ENCODE results near the gene CBLN1. TPM values are rescaled to one million over a fixed set of nuclear protein-coding genes. Genes with fewer than 3 reads are reported as not detected.

The CBLN1 gene
- total and polyA plus RNA-seq, 4 donors: 0.14 to 0.55 (median 0.33) TPM; not detected in 1

DNA sequence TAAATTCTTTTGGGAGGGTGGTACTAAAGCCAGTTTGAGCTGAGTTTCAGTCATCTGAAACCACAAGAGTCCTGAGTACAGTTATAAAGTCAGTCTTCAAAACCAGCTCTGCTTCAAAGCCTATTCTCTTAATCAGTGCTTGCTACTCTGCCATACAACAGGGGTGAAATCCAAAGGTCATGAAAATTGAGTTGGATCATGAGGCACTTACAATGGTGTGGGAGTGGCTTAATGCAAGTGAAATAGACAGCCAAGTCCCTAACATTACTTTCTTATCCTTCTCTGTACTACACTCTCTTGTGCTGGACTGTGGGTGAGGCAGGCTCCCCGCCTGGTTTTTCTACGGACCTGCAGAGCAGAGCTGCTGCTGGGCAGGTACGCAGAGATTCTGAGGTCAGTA, 12.4 kb downstream of the CBLN1 start (continued):
- TF ChIP-seq, protein P1, sequence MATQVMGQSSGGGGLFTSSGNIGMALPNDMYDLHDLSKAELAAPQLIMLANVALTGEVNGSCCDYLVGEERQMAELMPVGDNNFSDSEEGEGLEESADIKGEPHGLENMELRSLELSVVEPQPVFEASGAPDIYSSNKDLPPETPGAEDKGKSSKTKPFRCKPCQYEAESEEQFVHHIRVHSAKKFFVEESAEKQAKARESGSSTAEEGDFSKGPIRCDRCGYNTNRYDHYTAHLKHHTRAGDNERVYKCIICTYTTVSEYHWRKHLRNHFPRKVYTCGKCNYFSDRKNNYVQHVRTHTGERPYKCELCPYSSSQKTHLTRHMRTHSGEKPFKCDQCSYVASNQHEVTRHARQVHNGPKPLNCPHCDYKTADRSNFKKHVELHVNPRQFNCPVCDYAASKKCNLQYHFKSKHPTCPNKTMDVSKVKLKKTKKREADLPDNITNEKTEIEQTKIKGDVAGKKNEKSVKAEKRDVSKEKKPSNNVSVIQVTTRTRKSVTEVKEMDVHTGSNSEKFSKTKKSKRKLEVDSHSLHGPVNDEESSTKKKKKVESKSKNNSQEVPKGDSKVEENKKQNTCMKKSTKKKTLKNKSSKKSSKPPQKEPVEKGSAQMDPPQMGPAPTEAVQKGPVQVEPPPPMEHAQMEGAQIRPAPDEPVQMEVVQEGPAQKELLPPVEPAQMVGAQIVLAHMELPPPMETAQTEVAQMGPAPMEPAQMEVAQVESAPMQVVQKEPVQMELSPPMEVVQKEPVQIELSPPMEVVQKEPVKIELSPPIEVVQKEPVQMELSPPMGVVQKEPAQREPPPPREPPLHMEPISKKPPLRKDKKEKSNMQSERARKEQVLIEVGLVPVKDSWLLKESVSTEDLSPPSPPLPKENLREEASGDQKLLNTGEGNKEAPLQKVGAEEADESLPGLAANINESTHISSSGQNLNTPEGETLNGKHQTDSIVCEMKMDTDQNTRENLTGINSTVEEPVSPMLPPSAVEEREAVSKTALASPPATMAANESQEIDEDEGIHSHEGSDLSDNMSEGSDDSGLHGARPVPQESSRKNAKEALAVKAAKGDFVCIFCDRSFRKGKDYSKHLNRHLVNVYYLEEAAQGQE (IDR thresholded peaks at IDR 0.05): no peak
- no peak for TF ChIP-seq YY1 (IDR thresholded peaks at IDR 0.05)
- no peak for TF ChIP-seq HNF4G (IDR thresholded peaks at IDR 0.05)
- TF ChIP-seq HNF4A (conservative IDR thresholded peaks at IDR 0.05): no peak
- no peak for TF ChIP-seq EGR1 (IDR thresholded peaks at IDR 0.05; ENCODE audit: low read depth in 2 of 2)
- no peak for TF ChIP-seq TAF1 (conservative IDR thresholded peaks at IDR 0.05)
- TF ChIP-seq, protein P2, sequence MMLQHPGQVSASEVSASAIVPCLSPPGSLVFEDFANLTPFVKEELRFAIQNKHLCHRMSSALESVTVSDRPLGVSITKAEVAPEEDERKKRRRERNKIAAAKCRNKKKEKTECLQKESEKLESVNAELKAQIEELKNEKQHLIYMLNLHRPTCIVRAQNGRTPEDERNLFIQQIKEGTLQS (IDR thresholded peaks at IDR 0.05): no peak
- no peak for TF ChIP-seq GABPA (IDR thresholded peaks at IDR 0.05 in 1 of 2, conservative IDR thresholded peaks at IDR 0.05 in 1 of 2)
- TF ChIP-seq NR2F2 (IDR thresholded peaks at IDR 0.05): no peak

DNA sequence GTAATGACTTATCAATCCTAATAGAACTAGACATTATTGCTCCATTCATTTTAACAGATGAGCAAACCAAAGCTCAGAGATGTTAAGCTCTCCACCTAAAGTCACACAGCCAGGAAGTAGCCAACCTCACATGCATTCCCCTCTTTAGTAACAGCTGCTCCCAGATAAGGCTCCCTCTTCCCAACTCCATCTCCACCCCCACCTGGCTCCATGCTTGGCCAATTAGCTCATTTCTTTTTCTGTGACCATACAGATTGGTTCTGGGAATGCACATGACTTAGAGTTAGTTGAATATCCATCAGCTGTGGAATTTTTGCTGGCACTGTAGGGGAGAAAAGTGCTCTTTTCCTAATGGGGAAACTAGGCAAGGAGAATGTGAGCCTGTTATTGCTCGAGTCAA, 13.0 kb downstream of the CBLN1 start:
- H3K27ac ChIP-seq (ENCODE audit: low read depth in 1 of 2, low read length in 2 of 2): no peak overlapping the region
- 47% methylated on average over 1 of the region's 1 CpG for WGBS
- TF ChIP-seq RXRA (IDR thresholded peaks at IDR 0.05) (no peak), TAF1 (conservative IDR thresholded peaks at IDR 0.05) (no peak), JUND (IDR thresholded peaks at IDR 0.05) (no peak)

DNA sequence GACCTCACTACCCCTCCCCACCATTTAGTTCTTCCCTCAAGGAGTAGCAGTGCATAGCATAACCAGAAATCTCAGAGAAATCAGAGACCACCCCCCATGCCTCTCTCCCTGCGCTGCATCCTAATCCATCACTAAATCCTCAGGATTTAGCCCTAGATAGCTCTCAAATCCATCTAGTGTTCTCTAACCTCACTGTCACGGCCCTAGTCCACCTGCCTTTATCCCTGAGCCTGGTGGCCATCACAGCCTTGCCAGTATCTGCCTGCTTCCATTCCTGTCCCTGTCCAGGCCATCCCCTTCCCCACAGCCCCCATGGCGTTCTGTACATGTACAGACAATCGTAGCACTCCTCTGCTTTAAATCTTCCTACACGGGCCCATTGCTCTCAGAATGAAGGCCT, 19.1 kb downstream of the CBLN1 start:
- Histone ChIP-seq H3K9ac (ENCODE audit: low read depth in 1 of 2, low read length in 2 of 2) (no peak overlapping the region), H3K27ac (ENCODE audit: low read depth in 1 of 2, low read length in 2 of 2) (no peak overlapping the region), H3K4me1 (ENCODE audit: control insufficient read depth in 4 of 4, insufficient read depth in 4 of 4, low read length in 3 of 4) (no peaks in the 10 kb centered on the region), H3K4me3 (ENCODE audit: low read depth in 1 of 3, low read length in 3 of 3) (no peak overlapping the region), H3K9me3 (ENCODE audit: control insufficient read depth in 4 of 4, low read length in 3 of 4) (no peaks in the 10 kb centered on the region), H3K27me3 (ENCODE audit: control insufficient read depth in 4 of 4, insufficient read depth in 4 of 4, low read length in 3 of 4) (peaks cover 0 to 5% (median 0%) of the 10 kb centered on the region in 4 donors), H3K36me3 (ENCODE audit: control insufficient read depth in 4 of 4, insufficient read depth in 3 of 4, low read depth in 1 of 4, low read length in 3 of 4) (no peaks in the 10 kb centered on the region)
- WGBS: 78% methylated on average over 5 of the region's 5 CpGs
- TF ChIP-seq NR2F2 (IDR thresholded peaks at IDR 0.05): no peak
- TF ChIP-seq FOXA2 (IDR thresholded peaks at IDR 0.05): no peak
- no peak for TF ChIP-seq RXRA (IDR thresholded peaks at IDR 0.05)
- TF ChIP-seq JUND (IDR thresholded peaks at IDR 0.05): no peak
- DNase-seq (ENCODE audit: low spot score): no peak

More for the DNA sequence above, 13.0 kb downstream of the CBLN1 start:
- no peaks in the 10 kb centered on the region for H3K4me1 ChIP-seq (ENCODE audit: control insufficient read depth in 4 of 4, insufficient read depth in 4 of 4, low read length in 3 of 4)
- H3K9me3 ChIP-seq (ENCODE audit: control insufficient read depth in 4 of 4, low read length in 3 of 4): no peaks in the 10 kb centered on the region
- no peak overlapping the region for H3K4me3 ChIP-seq (ENCODE audit: low read depth in 1 of 3, low read length in 3 of 3)
- no peak overlapping the region for H3K9ac ChIP-seq (ENCODE audit: low read depth in 1 of 2, low read length in 2 of 2)
- no peaks in the 10 kb centered on the region for H3K36me3 ChIP-seq (ENCODE audit: control insufficient read depth in 4 of 4, insufficient read depth in 3 of 4, low read depth in 1 of 4, low read length in 3 of 4)
- peaks cover 0 to 18% (median 4%) of the 10 kb centered on the region in 4 donors for H3K27me3 ChIP-seq (ENCODE audit: control insufficient read depth in 4 of 4, insufficient read depth in 4 of 4, low read length in 3 of 4)
- no peak for DNase-seq (ENCODE audit: low spot score)

DNA sequence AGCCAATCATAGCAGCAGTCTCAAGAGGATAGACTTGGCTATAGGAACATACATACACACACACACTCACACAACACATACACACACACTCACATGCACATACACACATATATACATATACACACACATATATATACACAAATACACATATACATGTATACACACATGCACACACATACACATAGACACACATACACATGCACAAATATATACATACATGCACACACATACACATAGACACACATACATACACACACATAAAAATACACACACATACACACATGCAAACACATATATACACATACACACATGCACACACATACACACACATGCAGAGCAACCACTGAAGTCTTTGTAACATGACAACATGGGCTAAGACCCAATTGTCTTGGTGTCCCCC, 19.7 kb downstream of the CBLN1 start:
- TF ChIP-seq TAF1 (conservative IDR thresholded peaks at IDR 0.05) (no peak), JUND (IDR thresholded peaks at IDR 0.05) (no peak), SP1 (IDR thresholded peaks at IDR 0.05) (no peak)
- TF ChIP-seq, protein P2 (IDR thresholded peaks at IDR 0.05): no peak
- TF ChIP-seq, protein P1 (IDR thresholded peaks at IDR 0.05): no peak
- no peak overlapping the region for H3K9ac ChIP-seq (ENCODE audit: low read depth in 1 of 2, low read length in 2 of 2)
- H3K9me3 ChIP-seq (ENCODE audit: control insufficient read depth in 4 of 4, low read length in 3 of 4): no peaks in the 10 kb centered on the region

More for the DNA sequence above, 19.7 kb downstream of the CBLN1 start:
- no peak overlapping the region for H3K4me3 ChIP-seq (ENCODE audit: low read depth in 1 of 3, low read length in 3 of 3)
- H3K27ac ChIP-seq (ENCODE audit: low read depth in 1 of 2, low read length in 2 of 2): no peak overlapping the region
- H3K4me1 ChIP-seq (ENCODE audit: control insufficient read depth in 4 of 4, insufficient read depth in 4 of 4, low read length in 3 of 4): no peaks in the 10 kb centered on the region
- peaks cover 0 to 5% (median 0%) of the 10 kb centered on the region in 4 donors for H3K27me3 ChIP-seq (ENCODE audit: control insufficient read depth in 4 of 4, insufficient read depth in 4 of 4, low read length in 3 of 4)
- DNase-seq (ENCODE audit: low spot score): no peak
- H3K36me3 ChIP-seq (ENCODE audit: control insufficient read depth in 4 of 4, insufficient read depth in 3 of 4, low read depth in 1 of 4, low read length in 3 of 4): no peaks in the 10 kb centered on the region

Data from liver (tissue), 9 donors.